ENCODE results near the gene KCTD15. TPM values are rescaled to one million over a fixed set of nuclear protein-coding genes. Genes with fewer than 3 reads are reported as not detected.

Gene KCTD15
- total and polyA plus RNA-seq, 2 donors (not counting 3 experiments of a cell fraction or from before 2014, with no cell fraction given), result 49.5 to 51.8 TPM

- ChIA-PET POLR2A (no interaction called here), CTCF (interaction anchor here (3.7 kb wide), 1 partner anchor 198 kb away, joined by 29 read pairs; no protein-coding TSS in a partner anchor)
- no peak overlapping the region for H3K27ac ChIP-seq (ENCODE audit: insufficient read depth, low read depth, low read length)
- no peak for DNase-seq (ENCODE audit: low read depth, low spot score)
- no peak overlapping the region for H2AFZ ChIP-seq (ENCODE audit: low read depth, low read length)
- H3K9me3 ChIP-seq (replicated peaks; ENCODE audit: control insufficient read depth, insufficient read depth, low read length), result no peaks in the 10 kb centered on the region
- H3K27me3 ChIP-seq (ENCODE audit: control insufficient read depth in 2 of 2, insufficient read depth in 2 of 2, low read length in 2 of 2), result no peaks in the 10 kb centered on the region
- dilution Hi-C loops (cut with MboI; ENCODE audit: extremely low pct_ligation_motif_present, low sequenced_read_pairs) (no loop called here), intact Hi-C loops (cut with micrococcal nuclease) (loop anchor here (5.0 kb wide), 1 partner anchor 373 kb away; the partner anchor contains the start of gene LSM14A)
- H3K4me2 ChIP-seq (ENCODE audit: insufficient read depth, low read length), result no peak overlapping the region
- no peak for FAIRE-seq
- peaks cover 16% of the 10 kb centered on the region for H3K4me1 ChIP-seq (ENCODE audit: control insufficient read depth, extremely low read depth, insufficient read depth, low read length)
- TF ChIP-seq EZH2 (IDR thresholded peaks at IDR 0.05; ENCODE audit: borderline replicate concordance, low read depth, low read length, severe bottlenecking) (no peak), FOS (IDR thresholded peaks at IDR 0.05; ENCODE audit: borderline replicate concordance, insufficient read depth, low read length) (no peak), JUN (IDR thresholded peaks at IDR 0.05; ENCODE audit: borderline replicate concordance, insufficient read depth, insufficient read length, low read depth) (no peak), MYC (IDR thresholded peaks at IDR 0.05; ENCODE audit: low read depth, low read length) (no peak), POLR2A (IDR thresholded peaks at IDR 0.05; ENCODE audit: low read depth, low read length) (no peak), MAX (IDR thresholded peaks at IDR 0.05; ENCODE audit: insufficient read depth, insufficient read length) (no peak)
- H3K4me3 ChIP-seq (replicated peaks in 1 of 3; ENCODE audit: insufficient read depth in 1 of 3, low read depth in 1 of 3, low read length in 3 of 3), result no peak overlapping the region
- peaks cover under 1% of the 10 kb centered on the region for H3K79me2 ChIP-seq (ENCODE audit: control insufficient read depth, insufficient read depth, low read length)
- H3K36me3 ChIP-seq (ENCODE audit: control insufficient read depth in 2 of 2, extremely low read depth in 1 of 2, insufficient read depth in 2 of 2, low read length in 2 of 2), result peaks cover 2 to 34% of the 10 kb centered on the region in 2 experiments
- H4K20me1 ChIP-seq (replicated peaks; ENCODE audit: control insufficient read depth, extremely low read depth, insufficient read depth, low read length), result no peaks in the 10 kb centered on the region
- H3K9me1 ChIP-seq (replicated peaks; ENCODE audit: control insufficient read depth, extremely low read depth, insufficient read depth, low read length), result no peaks in the 10 kb centered on the region
- no TSS peak for BruUV-seq (replicated peaks)
- H3K9ac ChIP-seq (replicated peaks; ENCODE audit: extremely low read depth, insufficient read depth, low read length), result no peak overlapping the region
These were observed 2.8 kb downstream of the KCTD15 start for GRCh38 chr19:33799476-33799875.

GRCh38 chr19:33800012-33800680 is 3.5 kb downstream of the KCTD15 start:
- no peak for TF ChIP-seq FOS (IDR thresholded peaks at IDR 0.05; ENCODE audit: borderline replicate concordance, insufficient read depth, low read length)
- no peak for TF ChIP-seq JUN (IDR thresholded peaks at IDR 0.05; ENCODE audit: borderline replicate concordance, insufficient read depth, insufficient read length, low read depth)
- no peak for TF ChIP-seq POLR2AphosphoS5 (IDR thresholded peaks at IDR 0.05; ENCODE audit: insufficient read depth, low read depth, low read length)
- no peak for TF ChIP-seq CTCF (IDR thresholded peaks at IDR 0.05; ENCODE audit: extremely low read depth in 1 of 2, insufficient read depth in 1 of 2, low read depth in 1 of 2, low read length in 2 of 2)
- TF ChIP-seq GATA2 (IDR thresholded peaks at IDR 0.05; ENCODE audit: insufficient read depth, insufficient read length, low read depth, low read length), result no peak
- no peak for TF ChIP-seq MYC (IDR thresholded peaks at IDR 0.05; ENCODE audit: low read depth, low read length)
- no peak for TF ChIP-seq MAX (IDR thresholded peaks at IDR 0.05; ENCODE audit: insufficient read depth, insufficient read length)
- TF ChIP-seq POLR2A (IDR thresholded peaks at IDR 0.05; ENCODE audit: low read depth, low read length), result no peak
- no peak for TF ChIP-seq EZH2 (IDR thresholded peaks at IDR 0.05; ENCODE audit: borderline replicate concordance, low read depth, low read length, severe bottlenecking)
- dilution Hi-C loops (cut with MboI; ENCODE audit: extremely low pct_ligation_motif_present, low sequenced_read_pairs), result no loop called here
- no TSS peak for BruUV-seq (replicated peaks)

More at GRCh38 chr19:33800012-33800680, 3.5 kb downstream of the KCTD15 start:
- H3K36me3 ChIP-seq (ENCODE audit: control insufficient read depth in 2 of 2, extremely low read depth in 1 of 2, insufficient read depth in 2 of 2, low read length in 2 of 2), result peaks cover 2 to 40% of the 10 kb centered on the region in 2 experiments
- ChIA-PET CTCF (no interaction called here), POLR2A (no interaction called here)
- no peaks in the 10 kb centered on the region for H4K20me1 ChIP-seq (replicated peaks; ENCODE audit: control insufficient read depth, extremely low read depth, insufficient read depth, low read length)
- H3K4me1 ChIP-seq (ENCODE audit: control insufficient read depth, extremely low read depth, insufficient read depth, low read length), result peaks cover 10% of the 10 kb centered on the region
- H3K27ac ChIP-seq (ENCODE audit: insufficient read depth, low read depth, low read length), result no peak overlapping the region
- no peaks in the 10 kb centered on the region for H3K27me3 ChIP-seq (ENCODE audit: control insufficient read depth in 2 of 2, insufficient read depth in 2 of 2, low read length in 2 of 2)
- no peak overlapping the region for H2AFZ ChIP-seq (ENCODE audit: low read depth, low read length)
- H3K9me1 ChIP-seq (replicated peaks; ENCODE audit: control insufficient read depth, extremely low read depth, insufficient read depth, low read length), result no peaks in the 10 kb centered on the region
- H3K9me3 ChIP-seq (replicated peaks; ENCODE audit: control insufficient read depth, insufficient read depth, low read length), result no peaks in the 10 kb centered on the region
- DNase-seq (ENCODE audit: low read depth, low spot score), result no peak
- H3K9ac ChIP-seq (replicated peaks; ENCODE audit: extremely low read depth, insufficient read depth, low read length), result no peak overlapping the region
- H3K4me3 ChIP-seq (replicated peaks in 1 of 3; ENCODE audit: insufficient read depth in 1 of 3, low read depth in 1 of 3, low read length in 3 of 3), result no peak overlapping the region
- intact Hi-C loops (cut with micrococcal nuclease), result no loop called here
- FAIRE-seq, result no peak
- H3K79me2 ChIP-seq (ENCODE audit: control insufficient read depth, insufficient read depth, low read length), result peaks cover 4% of the 10 kb centered on the region
- no peak overlapping the region for H3K4me2 ChIP-seq (ENCODE audit: insufficient read depth, low read length)
